RWPE2 (cell line): ENCODE data around the gene MAP7D1.

Experiments used
- ATAC-seq: fragments of 200-7000 bp; cut with Tn5 transposase; 3 replicates; pipeline ENCODE4 v1.9.1; 2021; ENCODE audit warnings: low read depth
- DNase-seq: peaks from one replicate; pipeline ENCODE4 v3.0.0-alpha.2; 2020; ENCODE audit warnings: low spot score
- H3K27ac ChIP-seq: fragments of 450-650 bp; 2 replicates; pipeline ENCODE4 v1.5.1; 2017; ENCODE audit warnings: mild to moderate bottlenecking; ENCODE audit not compliant: poor library complexity, severe bottlenecking
- H3K27me3 ChIP-seq: fragments of 250-450 bp; sonication (Bioruptor Pico); 2 replicates; pipeline ENCODE4 v1.5.1; 2021; ENCODE audit warnings: mild to moderate bottlenecking, moderate library complexity; ENCODE audit not compliant: insufficient read depth, poor library complexity, severe bottlenecking
- H3K36me3 ChIP-seq: fragments of 250-450 bp; sonication (Bioruptor Pico); 2 replicates; pipeline ENCODE4 v1.5.1; 2020; ENCODE audit warnings: low read depth, mild to moderate bottlenecking, moderate library complexity
- H3K4me1 ChIP-seq: fragments of 250-450 bp; sonication (Bioruptor Pico); 2 replicates; pipeline ENCODE4 v1.5.1; 2021; ENCODE audit warnings: mild to moderate bottlenecking, moderate library complexity; ENCODE audit not compliant: insufficient read depth, poor library complexity, severe bottlenecking
- H3K4me3 ChIP-seq: fragments of 250-450 bp; sonication (Bioruptor Pico); 2 replicates; pipeline ENCODE4 v1.5.1; 2021; ENCODE audit warnings: mild to moderate bottlenecking, moderate library complexity; ENCODE audit not compliant: severe bottlenecking
- H3K9me3 ChIP-seq: fragments of 250-450 bp; sonication (Bioruptor Pico); 2 replicates; pipeline ENCODE4 v1.5.1; 2021; ENCODE audit warnings: mild to moderate bottlenecking, moderate library complexity; ENCODE audit not compliant: severe bottlenecking
- TF ChIP-seq, protein P1 (sequence below): fragments of 450-650 bp; IDR thresholded peaks from one replicate; pipeline ENCODE4 v1.5.1; 2017; ENCODE audit warnings: mild to moderate bottlenecking, moderate library complexity; ENCODE audit not compliant: poor library complexity, severe bottlenecking

The MAP7D1 gene

DNA sequence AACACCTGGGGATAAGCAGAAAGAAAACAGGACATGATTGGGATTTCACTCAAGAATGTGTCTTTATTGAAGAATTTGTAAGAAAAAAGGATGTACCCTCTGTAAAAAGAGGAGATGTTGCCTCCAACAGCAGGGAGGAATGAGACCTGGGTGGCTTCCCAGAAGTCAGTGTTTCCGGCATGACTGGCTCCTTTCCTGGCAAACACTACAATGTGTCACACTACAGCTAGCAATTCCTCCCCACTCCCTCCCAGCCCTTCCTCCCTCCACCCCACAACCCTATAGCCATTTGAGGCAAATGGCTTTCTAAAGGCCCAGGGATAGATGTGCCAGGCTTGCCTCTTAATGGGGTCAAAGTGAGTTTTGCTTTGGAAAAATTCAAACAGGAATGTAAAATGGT lies 19.4 kb upstream of the MAP7D1 start:
- Histone ChIP-seq H3K9me3 (no peaks in the 10 kb centered on the region), H3K4me1 (peaks cover 40% of the 10 kb centered on the region), H3K36me3 (peaks cover 37% of the 10 kb centered on the region), H3K4me3 (no peak overlapping the region), H3K27ac (peak overlapping the region; percentile 76), H3K27me3 (no peaks in the 10 kb centered on the region)
- ATAC-seq, result peak; percentile 50
- TF ChIP-seq, protein P1, sequence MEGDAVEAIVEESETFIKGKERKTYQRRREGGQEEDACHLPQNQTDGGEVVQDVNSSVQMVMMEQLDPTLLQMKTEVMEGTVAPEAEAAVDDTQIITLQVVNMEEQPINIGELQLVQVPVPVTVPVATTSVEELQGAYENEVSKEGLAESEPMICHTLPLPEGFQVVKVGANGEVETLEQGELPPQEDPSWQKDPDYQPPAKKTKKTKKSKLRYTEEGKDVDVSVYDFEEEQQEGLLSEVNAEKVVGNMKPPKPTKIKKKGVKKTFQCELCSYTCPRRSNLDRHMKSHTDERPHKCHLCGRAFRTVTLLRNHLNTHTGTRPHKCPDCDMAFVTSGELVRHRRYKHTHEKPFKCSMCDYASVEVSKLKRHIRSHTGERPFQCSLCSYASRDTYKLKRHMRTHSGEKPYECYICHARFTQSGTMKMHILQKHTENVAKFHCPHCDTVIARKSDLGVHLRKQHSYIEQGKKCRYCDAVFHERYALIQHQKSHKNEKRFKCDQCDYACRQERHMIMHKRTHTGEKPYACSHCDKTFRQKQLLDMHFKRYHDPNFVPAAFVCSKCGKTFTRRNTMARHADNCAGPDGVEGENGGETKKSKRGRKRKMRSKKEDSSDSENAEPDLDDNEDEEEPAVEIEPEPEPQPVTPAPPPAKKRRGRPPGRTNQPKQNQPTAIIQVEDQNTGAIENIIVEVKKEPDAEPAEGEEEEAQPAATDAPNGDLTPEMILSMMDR, result no peak
- no peak for DNase-seq

DNA sequence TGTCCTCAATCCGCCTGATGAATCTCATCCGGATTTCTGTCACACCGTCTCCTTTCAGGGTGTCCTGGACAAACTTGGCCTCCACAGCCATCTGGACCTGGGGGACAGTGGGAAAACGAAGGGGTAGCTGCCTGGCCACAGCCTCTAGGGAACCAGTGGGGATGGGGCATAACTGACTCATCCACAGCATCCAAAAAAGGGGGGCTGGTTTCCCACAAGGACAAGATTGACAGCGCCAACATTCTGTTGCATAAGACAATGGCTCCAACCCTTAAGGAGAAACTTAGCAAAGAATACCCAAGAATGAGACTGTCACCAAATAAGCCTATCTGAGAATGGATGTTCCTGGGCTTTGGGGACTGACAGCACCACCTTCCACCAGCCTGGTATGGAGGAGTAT lies 18.7 kb upstream of the MAP7D1 start:
- no peaks in the 10 kb centered on the region for H3K27me3 ChIP-seq
- peaks cover 38% of the 10 kb centered on the region for H3K36me3 ChIP-seq
- TF ChIP-seq, protein P1, result no peak
- peaks cover 40% of the 10 kb centered on the region for H3K4me1 ChIP-seq
- H3K9me3 ChIP-seq, result no peaks in the 10 kb centered on the region
- ATAC-seq, result no peak
- peak overlapping the region; percentile 76 for H3K27ac ChIP-seq
- no peak for DNase-seq
- H3K4me3 ChIP-seq, result no peak overlapping the region

DNA sequence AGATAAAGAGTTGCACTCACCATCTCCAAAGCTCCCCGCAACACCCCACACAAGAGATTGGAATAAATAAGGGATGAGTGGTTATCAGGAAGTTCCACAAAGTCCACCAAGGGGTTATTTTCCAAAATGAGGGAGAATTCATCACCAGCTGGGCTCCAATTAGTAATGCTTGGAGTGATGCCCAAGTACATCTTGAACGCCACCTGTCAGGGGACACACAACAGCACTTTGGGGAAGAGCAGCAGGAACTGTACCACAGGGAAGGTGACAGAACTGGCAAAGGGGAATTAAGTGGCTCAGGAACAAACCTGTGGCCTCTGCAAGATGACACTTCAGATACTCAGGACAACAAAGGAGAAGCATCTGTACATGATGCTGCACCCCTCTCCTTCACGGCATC lies 18.2 kb upstream of the MAP7D1 start:
- H3K36me3 ChIP-seq, result peaks cover 43% of the 10 kb centered on the region
- H3K4me1 ChIP-seq, result peaks cover 40% of the 10 kb centered on the region
- no peaks in the 10 kb centered on the region for H3K27me3 ChIP-seq
- TF ChIP-seq, protein P1, result no peak
- peak overlapping the region; percentile 76 for H3K27ac ChIP-seq
- DNase-seq (no peak), ATAC-seq (no peak)
- H3K4me3 ChIP-seq, result no peak overlapping the region
- H3K9me3 ChIP-seq, result no peaks in the 10 kb centered on the region

DNA sequence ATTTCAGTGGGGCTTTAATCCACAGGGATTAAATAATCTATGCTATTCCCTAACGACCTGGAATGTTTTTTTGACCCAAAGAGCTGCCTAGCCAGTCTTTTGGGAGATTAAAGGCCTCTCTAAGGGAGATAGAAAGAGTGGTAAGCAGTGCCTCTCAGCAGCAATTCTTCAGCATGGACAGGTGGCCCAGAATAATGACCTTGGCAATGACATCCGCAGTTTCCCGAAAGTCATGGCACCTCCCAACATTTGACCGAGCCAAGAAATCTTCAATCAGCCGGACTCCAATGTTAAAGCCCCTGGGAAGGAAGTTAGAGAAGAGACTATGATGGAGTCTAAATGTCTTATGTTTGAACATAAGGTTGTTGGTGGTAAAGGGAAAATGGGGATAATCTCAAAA lies 16.4 kb upstream of the MAP7D1 start:
- Histone ChIP-seq H3K27ac (peak overlapping the region; percentile 53), H3K36me3 (peaks cover 54% of the 10 kb centered on the region), H3K4me1 (peaks cover 28% of the 10 kb centered on the region), H3K4me3 (no peak overlapping the region), H3K9me3 (no peaks in the 10 kb centered on the region), H3K27me3 (no peaks in the 10 kb centered on the region)
- TF ChIP-seq, protein P1, result no peak
- no peak for ATAC-seq
- DNase-seq, result no peak

DNA sequence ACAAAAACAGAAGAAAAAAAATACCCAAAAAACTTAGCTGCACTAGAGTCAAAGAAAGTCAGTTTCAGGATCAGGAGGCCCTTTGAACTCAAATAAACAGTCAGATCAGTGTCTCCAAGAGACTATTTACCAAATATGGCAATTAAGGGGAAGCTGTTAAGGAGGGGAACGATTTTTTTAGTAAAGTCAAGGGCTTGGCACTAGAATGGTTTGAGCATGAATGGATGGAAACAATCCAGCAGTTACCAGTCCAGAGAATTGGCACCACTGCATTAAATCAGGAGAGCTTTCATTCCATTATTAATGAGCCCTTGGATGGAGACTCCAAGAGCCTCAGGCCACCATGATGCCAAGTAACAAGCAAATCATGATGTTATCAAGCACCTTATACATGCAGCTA lies 13.8 kb upstream of the MAP7D1 start:
- H3K27me3 ChIP-seq, result no peaks in the 10 kb centered on the region
- ATAC-seq (no peak), DNase-seq (no peak)
- H3K27ac ChIP-seq, result peak overlapping the region; percentile 53
- no peaks in the 10 kb centered on the region for H3K9me3 ChIP-seq
- no peak overlapping the region for H3K4me3 ChIP-seq
- TF ChIP-seq, protein P1, result no peak
- H3K36me3 ChIP-seq, result peaks cover 55% of the 10 kb centered on the region
- H3K4me1 ChIP-seq, result peaks cover 7% of the 10 kb centered on the region
